Naive thymus-derived CD4-positive, alpha-beta T cell (primary cell): ENCODE measurements around the gene ENOX1. TPM values are rescaled to one million over a fixed set of nuclear protein-coding genes. Genes with fewer than 3 reads are reported as not detected.

Experiments used
- ATAC-seq: fragments of 150-1000 bp; cut with Tn5 transposase; 2 replicates; pipeline ENCODE4 v1.10.0; 2021; ENCODE audit warnings: mild to moderate bottlenecking, moderate library complexity
- CTCF ChIA-PET: fragments of 350-600 bp; sonication (Branson Sonifier 250); formaldehyde crosslinking; loops from one replicate; lab custom pipeline; 2021; ENCODE audit warnings: antibody characterized with exemption; lab: Charles Lee
- POLR2A ChIA-PET: fragments of 350-600 bp; sonication (Branson Sonifier 250); formaldehyde crosslinking; loops from one replicate; lab custom pipeline; 2021; ENCODE audit warnings: antibody characterized with exemption, inconsistent platforms; lab: Charles Lee
- DNase-seq, 9 donors: peaks; one replicate each; pipeline versions ENCODE4 v3.0.0 to v3.0.0-alpha.2; 2020 to 2022; ENCODE audit warnings: mixed read lengths in 1 of 9
- H3K27ac ChIP-seq: one replicate; pipeline ENCODE4 v1.7.0; 2013; ENCODE audit warnings: mild to moderate bottlenecking, low read depth, low read length, moderate library complexity
- H3K27me3 ChIP-seq, 2 donors: one replicate each; pipeline ENCODE4 v1.7.0; 2013; ENCODE audit warnings: low read length in 2 of 2, mild to moderate bottlenecking in 2 of 2, moderate library complexity in 2 of 2; ENCODE audit not compliant: control insufficient read depth in 2 of 2, insufficient read depth in 2 of 2
- H3K36me3 ChIP-seq, 3 experiments: 1 replicate in 2 of 3; 2 replicates in 1 of 3; pipeline ENCODE4 v1.7.0; 2013; ENCODE audit warnings: low read length in 3 of 3, mild to moderate bottlenecking in 3 of 3, moderate library complexity in 1 of 3; ENCODE audit not compliant: insufficient read depth in 3 of 3, control insufficient read depth in 2 of 3
- H3K4me1 ChIP-seq, 2 donors: one replicate each; pipeline ENCODE4 v1.7.0; 2013; ENCODE audit warnings: low read length in 2 of 2, mild to moderate bottlenecking in 2 of 2, moderate library complexity in 1 of 2; ENCODE audit not compliant: control insufficient read depth in 2 of 2, insufficient read depth in 2 of 2
- H3K4me3 ChIP-seq: 2 replicates; pipeline ENCODE4 v1.7.0; 2013; ENCODE audit warnings: mild to moderate bottlenecking, low read length
- H3K9me3 ChIP-seq, 3 experiments: 1 replicate in 2 of 3; 2 replicates in 1 of 3; pipeline ENCODE4 v1.7.0; 2013; ENCODE audit warnings: low read length in 3 of 3; ENCODE audit not compliant: control insufficient read depth in 2 of 3
- H3K27ac Mint-ChIP-seq, 9 donors: one replicate each; pipeline ENCODE4 v1.8.0; 2020 to 2022; ENCODE audit warnings: mixed read lengths in 9 of 9, mild to moderate bottlenecking in 8 of 9, moderate library complexity in 5 of 9, inconsistent platforms in 2 of 9
- H3K27me3 Mint-ChIP-seq, 5 donors: one replicate each; pipeline ENCODE4 v1.8.0; 2021 to 2022; ENCODE audit warnings: mixed read lengths in 5 of 5, mild to moderate bottlenecking in 1 of 5
- H3K36me3 Mint-ChIP-seq, 5 donors: one replicate each; pipeline ENCODE4 v1.8.0; 2020 to 2022; ENCODE audit warnings: mixed read lengths in 5 of 5, mild to moderate bottlenecking in 3 of 5, inconsistent platforms in 1 of 5
- H3K4me1 Mint-ChIP-seq, 7 donors: one replicate each; pipeline ENCODE4 v1.8.0; 2020 to 2022; ENCODE audit warnings: mixed read lengths in 7 of 7, mild to moderate bottlenecking in 3 of 7, inconsistent platforms in 1 of 7
- H3K4me3 Mint-ChIP-seq, 10 donors: one replicate each; pipeline ENCODE4 v1.8.0; 2020 to 2022; ENCODE audit warnings: mild to moderate bottlenecking in 10 of 10, mixed read lengths in 10 of 10, moderate library complexity in 6 of 10, inconsistent platforms in 2 of 10
- H3K9me3 Mint-ChIP-seq, 11 donors: one replicate each; pipeline ENCODE4 v1.8.0; 2020 to 2022; ENCODE audit warnings: mixed read lengths in 11 of 11, mild to moderate bottlenecking in 4 of 11, inconsistent platforms in 1 of 11, moderate library complexity in 1 of 11
- intact Hi-C, 2 donors: fragments of 100-400 bp; cut with micrococcal nuclease; formaldehyde crosslinking; loops; one replicate each; pipeline ENCODE4 v1.15.1; 2023
- polyA plus RNA-seq, 2 donors: library from polyadenylated mRNA; unstranded; fragments of 300-500 nt; fragmentation: Illumina TruSeq; gene quantifications; one replicate each; pipeline ENCODE4 v1.2.3, GENCODE V29; 2021
- total RNA-seq, 6 experiments: library from RNA in 5 of 6; stranded (reverse) in 5 of 6; gene quantifications; 1 replicate in 5 of 6; 2 replicates in 1 of 6; pipeline ENCODE4 v1.2.3 and lab custom pipeline; 2021 to 2026

ENOX1 gene
- total and polyA plus RNA-seq, 7 experiments from 2014 or later = 0.17 TPM; not detected in 6

DNA sequence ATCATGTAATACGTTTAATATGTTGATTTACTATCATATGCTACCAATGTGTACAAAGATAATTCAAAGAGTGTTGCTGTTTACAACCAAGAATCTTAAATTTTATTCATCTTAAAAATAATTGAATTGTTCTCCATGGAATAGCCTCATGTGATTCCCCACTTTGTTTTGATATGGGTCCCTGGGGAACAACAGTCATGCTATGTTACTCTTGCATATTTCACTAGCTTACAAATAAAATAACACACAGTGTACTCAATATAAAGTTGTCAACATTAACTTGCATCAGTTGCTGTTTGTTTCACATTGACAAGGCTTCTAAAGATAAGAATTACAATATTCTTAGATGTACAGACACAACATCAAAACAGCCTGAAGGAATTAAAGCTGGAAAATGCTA lies 2.3 kb downstream of the ENOX1 start:
- Mint-ChIP-seq H3K27ac (no peak overlapping the region), H3K9me3 (no peaks in the 10 kb centered on the region), H3K36me3 (no peaks in the 10 kb centered on the region), H3K4me1 (peaks cover 0 to 20% (median 13%) of the 10 kb centered on the region in 7 donors), H3K4me3 (no peak overlapping the region), H3K27me3 (peaks cover 41 to 55% (median 44%) of the 10 kb centered on the region in 5 donors)
- Histone ChIP-seq H3K36me3 (no peaks in the 10 kb centered on the region), H3K9me3 (no peaks in the 10 kb centered on the region), H3K4me3 (no peak overlapping the region), H3K27me3 (peaks cover 0 to 10% of the 10 kb centered on the region in 2 donors), H3K27ac (no peak overlapping the region), H3K4me1 (peaks cover 0 to 4% of the 10 kb centered on the region in 2 donors)
- no peak for DNase-seq
- POLR2A ChIA-PET = no interaction called here
- CTCF ChIA-PET = no interaction called here
- intact Hi-C loops = no loop called here
- no peak for ATAC-seq

DNA sequence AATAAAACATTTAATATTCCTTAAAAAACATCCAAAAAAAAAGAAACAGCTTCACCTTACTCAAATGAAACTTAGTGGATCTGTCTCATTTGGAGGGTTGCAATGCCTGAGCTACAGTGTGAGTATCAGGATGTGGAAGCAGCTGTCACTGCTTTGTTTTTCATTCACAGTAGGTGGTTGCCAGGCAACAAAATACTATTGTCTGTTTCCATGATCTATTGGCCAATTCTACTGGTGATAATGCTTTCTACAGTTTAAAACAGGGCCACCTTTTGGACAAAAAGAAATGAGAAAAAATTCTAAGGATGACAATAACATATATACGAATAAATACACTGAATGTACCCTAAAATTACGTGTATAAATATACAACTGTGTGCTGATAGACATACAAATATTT lies 3.0 kb downstream of the ENOX1 start:
- Mint-ChIP-seq H3K36me3 (no peaks in the 10 kb centered on the region), H3K27ac (no peak overlapping the region), H3K27me3 (peaks cover 40 to 48% (median 42%) of the 10 kb centered on the region in 5 donors), H3K4me3 (no peak overlapping the region), H3K9me3 (no peaks in the 10 kb centered on the region), H3K4me1 (peaks cover 0 to 20% (median 13%) of the 10 kb centered on the region in 7 donors)
- intact Hi-C loops = no loop called here
- Histone ChIP-seq H3K4me3 (no peak overlapping the region), H3K4me1 (peaks cover 0 to 4% of the 10 kb centered on the region in 2 donors), H3K27me3 (peaks cover 0 to 10% of the 10 kb centered on the region in 2 donors), H3K27ac (no peak overlapping the region), H3K36me3 (no peaks in the 10 kb centered on the region), H3K9me3 (no peaks in the 10 kb centered on the region)
- ChIA-PET POLR2A (no interaction called here), CTCF (no interaction called here)
- ATAC-seq (peak; percentile 42), DNase-seq (no peak)

DNA sequence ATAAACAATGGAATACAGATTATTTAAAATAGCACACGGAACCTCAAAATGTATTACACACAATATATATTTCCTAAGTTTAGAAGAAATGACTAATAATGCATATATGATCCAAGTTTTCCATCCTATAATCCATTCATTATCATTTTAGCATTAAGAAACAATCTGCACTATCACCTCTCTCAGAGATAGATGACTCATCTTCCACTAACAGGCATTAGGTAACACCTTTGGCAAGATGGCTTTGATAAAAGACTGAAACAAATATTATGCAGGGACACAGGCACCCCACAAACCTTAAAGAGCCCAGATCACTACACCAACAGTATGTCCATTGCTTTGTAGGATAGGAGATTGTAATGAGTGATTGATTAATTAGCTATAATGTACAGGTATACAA lies 4.1 kb downstream of the ENOX1 start:
- intact Hi-C loops = no loop called here
- Histone ChIP-seq H3K4me3 (no peak overlapping the region), H3K4me1 (peaks cover 0 to 4% of the 10 kb centered on the region in 2 donors), H3K9me3 (no peaks in the 10 kb centered on the region), H3K36me3 (no peaks in the 10 kb centered on the region), H3K27ac (no peak overlapping the region), H3K27me3 (peaks cover 0 to 5% of the 10 kb centered on the region in 2 donors)
- POLR2A ChIA-PET = no interaction called here
- H3K4me3 Mint-ChIP-seq = no peak overlapping the region
- CTCF ChIA-PET = no interaction called here
- no peaks in the 10 kb centered on the region for H3K9me3 Mint-ChIP-seq
- H3K4me1 Mint-ChIP-seq = peaks cover 0 to 15% (median 10%) of the 10 kb centered on the region in 7 donors
- ATAC-seq = no peak
- DNase-seq = no peak
- no peaks in the 10 kb centered on the region for H3K36me3 Mint-ChIP-seq
- peaks cover 43 to 47% (median 45%) of the 10 kb centered on the region in 5 donors for H3K27me3 Mint-ChIP-seq
- H3K27ac Mint-ChIP-seq = no peak overlapping the region

DNA sequence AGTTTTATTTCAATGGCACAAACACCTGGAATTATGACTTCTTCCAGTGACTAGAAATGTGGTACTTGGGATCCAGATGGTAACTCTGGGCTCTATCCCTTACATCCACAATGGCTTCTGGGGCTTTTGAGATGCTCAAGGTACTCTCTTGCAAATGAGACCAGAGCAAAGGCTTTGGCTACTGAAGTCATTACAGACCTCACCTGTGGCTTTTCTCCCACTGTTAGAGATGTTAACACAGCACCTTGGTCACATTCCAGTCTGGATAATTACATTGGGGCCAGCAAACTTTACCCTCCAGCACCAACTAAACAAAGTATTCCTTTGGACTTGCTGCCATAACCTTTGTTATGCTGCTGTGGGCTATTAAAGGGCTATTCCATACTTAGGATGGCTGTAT lies 6.1 kb downstream of the ENOX1 start:
- Histone ChIP-seq H3K9me3 (no peaks in the 10 kb centered on the region), H3K4me1 (peaks cover 0 to 4% of the 10 kb centered on the region in 2 donors), H3K27me3 (peaks cover 0 to 2% of the 10 kb centered on the region in 2 donors), H3K4me3 (no peak overlapping the region), H3K27ac (no peak overlapping the region), H3K36me3 (no peaks in the 10 kb centered on the region)
- Mint-ChIP-seq H3K9me3 (no peaks in the 10 kb centered on the region), H3K27me3 (peaks cover 35 to 51% (median 37%) of the 10 kb centered on the region in 5 donors), H3K36me3 (no peaks in the 10 kb centered on the region), H3K4me1 (peaks cover 0 to 8% (median 6%) of the 10 kb centered on the region in 7 donors), H3K4me3 (no peak overlapping the region), H3K27ac (no peak overlapping the region)
- POLR2A ChIA-PET = no interaction called here
- CTCF ChIA-PET = no interaction called here
- ATAC-seq (no peak), DNase-seq (no peak)
- intact Hi-C loops = no loop called here

DNA sequence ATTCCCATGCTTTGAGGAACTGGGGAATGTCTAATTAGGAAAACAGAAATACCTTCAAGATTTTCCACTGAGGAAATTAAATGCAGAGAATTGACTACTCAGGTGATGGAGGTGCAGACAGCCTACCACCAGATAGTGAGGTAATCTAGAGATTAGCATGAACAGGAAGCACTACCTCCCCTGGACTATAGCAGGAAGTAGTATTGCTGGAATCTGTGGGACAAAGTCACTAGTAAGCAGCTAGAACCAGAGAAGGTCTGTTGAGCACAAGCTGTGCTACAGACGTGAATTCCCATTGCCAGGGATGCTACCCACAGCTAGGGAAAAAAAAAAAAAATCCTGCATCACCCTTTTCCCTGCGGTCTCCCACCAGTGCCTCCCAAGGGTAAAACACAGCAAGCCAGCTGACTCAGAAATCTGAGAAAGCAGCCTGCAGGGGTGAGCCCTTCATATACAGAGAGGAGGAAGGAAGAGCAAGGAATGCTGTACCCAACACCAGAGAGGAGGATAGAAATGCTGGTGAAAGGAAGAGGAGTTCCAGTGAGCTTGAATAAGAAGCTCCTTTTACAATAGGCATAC lies 10.2 kb downstream of the ENOX1 start:
- DNase-seq (no peak), ATAC-seq (no peak)
- no peaks in the 10 kb centered on the region for H3K27me3 ChIP-seq
- no peaks in the 10 kb centered on the region for H3K4me1 Mint-ChIP-seq
- CTCF ChIA-PET = interaction anchor here (0.7 kb wide), 1 partner anchor 153 kb away, joined by 3 read pairs; no protein-coding TSS in a partner anchor
- no peaks in the 10 kb centered on the region for H3K9me3 ChIP-seq
- intact Hi-C loops = no loop called here
- no peak overlapping the region for H3K4me3 Mint-ChIP-seq
- no peak overlapping the region for H3K27ac ChIP-seq
- no peaks in the 10 kb centered on the region for H3K36me3 ChIP-seq
- H3K4me1 ChIP-seq = no peaks in the 10 kb centered on the region
- POLR2A ChIA-PET = interaction anchor here (0.6 kb wide), 1 partner anchor 22 kb away, joined by 3 read pairs; no protein-coding TSS in a partner anchor
- peaks cover 18 to 45% (median 25%) of the 10 kb centered on the region in 5 donors for H3K27me3 Mint-ChIP-seq
- H3K4me3 ChIP-seq = no peak overlapping the region
- H3K36me3 Mint-ChIP-seq = no peaks in the 10 kb centered on the region
- peaks cover 0 to 2% (median 0%) of the 10 kb centered on the region in 11 donors for H3K9me3 Mint-ChIP-seq
- H3K27ac Mint-ChIP-seq = no peak overlapping the region

DNA sequence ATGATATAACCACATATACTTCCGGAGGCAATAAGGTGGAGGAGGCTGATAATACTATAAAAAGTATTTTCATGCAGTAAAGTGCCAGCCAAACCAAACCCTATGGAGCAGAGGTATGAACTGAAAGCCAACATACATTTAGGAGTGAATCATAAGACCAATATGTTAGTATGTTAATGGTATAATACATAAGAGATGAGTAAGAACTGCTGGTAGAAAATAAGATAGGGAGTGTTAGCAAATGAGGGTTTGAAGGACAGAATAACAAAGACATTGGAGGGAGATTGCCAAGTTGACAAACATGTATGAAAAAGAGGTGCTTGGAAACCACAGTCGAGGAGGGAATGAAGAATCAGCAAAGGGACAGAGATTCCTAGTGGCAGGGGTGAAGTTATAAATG lies 10.8 kb downstream of the ENOX1 start:
- Histone ChIP-seq H3K4me1 (no peaks in the 10 kb centered on the region), H3K27me3 (no peaks in the 10 kb centered on the region), H3K27ac (no peak overlapping the region), H3K9me3 (no peaks in the 10 kb centered on the region), H3K36me3 (no peaks in the 10 kb centered on the region), H3K4me3 (no peak overlapping the region)
- Mint-ChIP-seq H3K4me1 (no peaks in the 10 kb centered on the region), H3K4me3 (no peak overlapping the region), H3K9me3 (peaks cover 0 to 2% (median 0%) of the 10 kb centered on the region in 11 donors), H3K36me3 (no peaks in the 10 kb centered on the region), H3K27ac (no peak overlapping the region), H3K27me3 (peaks cover 17 to 45% (median 22%) of the 10 kb centered on the region in 5 donors)
- ChIA-PET POLR2A (no interaction called here), CTCF (interaction anchor here (0.7 kb wide), 1 partner anchor 153 kb away, joined by 3 read pairs; no protein-coding TSS in a partner anchor)
- DNase-seq (no peak), ATAC-seq (no peak)
- intact Hi-C loops = no loop called here

DNA sequence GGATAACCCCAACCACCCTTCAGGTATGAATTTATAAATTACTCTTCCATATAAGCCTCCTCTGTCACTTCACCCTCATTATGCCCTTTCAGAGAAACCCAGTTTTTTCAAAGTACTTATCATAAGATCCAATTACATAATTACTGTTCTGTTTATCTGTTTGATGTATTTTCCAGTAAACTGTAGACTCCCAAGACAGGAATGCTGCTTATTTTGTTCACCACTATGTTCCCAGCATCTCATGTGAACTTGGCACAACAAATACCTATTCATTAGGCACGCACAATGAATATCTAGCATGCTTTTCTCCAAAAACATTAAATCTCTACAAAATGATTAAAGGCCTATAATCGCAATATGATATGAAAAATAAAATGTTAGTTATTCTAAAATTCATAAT lies 13.2 kb downstream of the ENOX1 start:
- POLR2A ChIA-PET = no interaction called here
- Mint-ChIP-seq H3K27me3 (peaks cover 9 to 32% (median 20%) of the 10 kb centered on the region in 5 donors), H3K36me3 (no peaks in the 10 kb centered on the region), H3K4me1 (no peaks in the 10 kb centered on the region), H3K27ac (no peak overlapping the region), H3K4me3 (no peak overlapping the region), H3K9me3 (peaks cover 0 to 2% (median 0%) of the 10 kb centered on the region in 11 donors)
- no peaks in the 10 kb centered on the region for H3K4me1 ChIP-seq
- no peaks in the 10 kb centered on the region for H3K9me3 ChIP-seq
- DNase-seq = no peak
- ATAC-seq = no peak
- CTCF ChIA-PET = no interaction called here
- intact Hi-C loops = no loop called here
- no peak overlapping the region for H3K27ac ChIP-seq
- no peaks in the 10 kb centered on the region for H3K36me3 ChIP-seq
- H3K4me3 ChIP-seq = no peak overlapping the region
- H3K27me3 ChIP-seq = no peaks in the 10 kb centered on the region
